ENCODE measurements around the gene HELZ2.
A peak's percentile ranks its signal among the peaks of the same experiment; 100 is the strongest.

Gene HELZ2

GRCh38 chr20:63548542-63548941 lies 25.5 kb downstream of the HELZ2 start:
- no peak for DNase-seq

DNA sequence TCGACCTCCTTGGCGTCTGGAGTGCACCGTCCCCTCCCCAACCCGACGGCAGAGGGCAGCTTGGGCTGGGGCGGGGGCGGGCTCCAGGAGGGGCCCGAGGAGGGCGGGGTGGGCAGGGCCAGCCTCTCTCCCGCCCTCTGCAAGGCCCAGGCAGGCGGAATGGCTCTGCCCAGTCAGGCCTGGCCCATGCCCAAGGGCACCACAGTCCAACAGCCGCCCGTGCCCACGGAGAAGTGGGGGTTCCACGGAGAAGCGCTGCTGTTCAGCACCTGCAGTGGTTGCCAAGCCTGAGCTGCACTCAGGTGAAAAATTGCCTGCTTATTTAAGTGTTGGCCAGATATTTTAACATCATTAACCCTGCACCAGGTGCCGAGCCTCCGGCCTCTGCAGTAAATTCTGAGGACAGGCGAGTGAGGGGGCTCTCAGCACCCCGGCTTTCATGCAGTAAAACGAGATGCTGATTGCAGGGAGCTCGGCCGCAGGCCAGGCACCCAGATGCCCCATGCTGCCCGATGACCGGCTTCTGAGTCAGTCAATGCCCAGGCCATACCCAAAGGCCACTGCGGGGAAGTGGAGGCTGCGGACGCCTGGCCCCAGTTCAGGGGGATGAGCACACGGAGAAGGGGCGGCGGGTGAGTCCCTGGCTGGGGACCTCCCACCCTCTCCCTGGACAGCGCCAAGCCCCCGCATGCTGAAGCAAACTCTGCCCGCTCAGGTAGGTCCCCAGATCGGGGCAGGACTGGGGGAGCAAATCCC lies 26.1 kb downstream of the HELZ2 start, which contains the start of gene SRMS:
SRMS (minus strand) TSS at position 25 of the 756 bp plus-strand sequence. CDS start 286 bp downstream, outside the sequence.
- no peak for DNase-seq

DNA sequence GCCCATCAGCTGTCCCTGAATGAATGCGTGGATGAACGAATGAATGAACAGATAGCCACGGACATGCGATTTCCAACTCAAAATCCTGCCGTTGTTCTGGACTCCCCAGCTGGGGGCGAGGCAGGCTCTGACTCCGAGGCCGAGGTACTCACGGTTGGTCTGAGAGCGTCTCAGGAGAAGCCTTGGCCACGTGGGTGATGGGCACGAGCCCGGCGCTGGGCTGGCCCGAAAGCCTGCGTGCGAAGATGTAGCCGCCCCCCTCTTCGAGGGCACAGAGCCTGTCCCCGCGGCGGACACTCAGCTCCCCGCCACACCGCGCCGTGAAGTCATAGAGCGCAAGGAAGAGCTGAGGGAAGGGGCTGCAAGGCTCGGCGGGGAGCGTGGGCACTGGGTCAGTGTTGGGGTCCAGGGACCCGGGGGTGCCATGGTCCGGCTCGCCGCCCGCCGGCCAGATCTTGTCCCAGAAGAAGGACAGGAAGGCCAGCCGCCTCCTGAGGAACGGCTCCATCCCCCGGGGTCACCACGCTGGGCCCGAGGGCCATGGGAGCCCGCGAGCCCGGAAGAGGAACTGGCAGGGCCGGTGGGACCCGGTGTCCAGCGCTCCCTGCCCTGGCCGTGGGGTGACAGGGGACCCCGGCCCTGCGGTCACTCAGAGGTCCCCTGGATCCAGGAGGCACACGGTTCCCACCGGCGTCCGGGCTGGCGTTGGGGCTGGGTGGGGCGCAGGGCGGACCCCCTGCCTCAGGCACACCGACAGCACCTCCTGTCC lies 26.9 kb downstream of the HELZ2 start:
- no peak for DNase-seq

GRCh38 chr20:63546256-63546955 lies 27.6 kb downstream of the HELZ2 start:
- no peak for DNase-seq

- DNase-seq = no peak
These were observed 28.2 kb downstream of the HELZ2 start for GRCh38 chr20:63545814-63546213.

- DNase-seq = no peak
These were observed 29.0 kb downstream of the HELZ2 start for GRCh38 chr20:63544958-63545516.

DNA sequence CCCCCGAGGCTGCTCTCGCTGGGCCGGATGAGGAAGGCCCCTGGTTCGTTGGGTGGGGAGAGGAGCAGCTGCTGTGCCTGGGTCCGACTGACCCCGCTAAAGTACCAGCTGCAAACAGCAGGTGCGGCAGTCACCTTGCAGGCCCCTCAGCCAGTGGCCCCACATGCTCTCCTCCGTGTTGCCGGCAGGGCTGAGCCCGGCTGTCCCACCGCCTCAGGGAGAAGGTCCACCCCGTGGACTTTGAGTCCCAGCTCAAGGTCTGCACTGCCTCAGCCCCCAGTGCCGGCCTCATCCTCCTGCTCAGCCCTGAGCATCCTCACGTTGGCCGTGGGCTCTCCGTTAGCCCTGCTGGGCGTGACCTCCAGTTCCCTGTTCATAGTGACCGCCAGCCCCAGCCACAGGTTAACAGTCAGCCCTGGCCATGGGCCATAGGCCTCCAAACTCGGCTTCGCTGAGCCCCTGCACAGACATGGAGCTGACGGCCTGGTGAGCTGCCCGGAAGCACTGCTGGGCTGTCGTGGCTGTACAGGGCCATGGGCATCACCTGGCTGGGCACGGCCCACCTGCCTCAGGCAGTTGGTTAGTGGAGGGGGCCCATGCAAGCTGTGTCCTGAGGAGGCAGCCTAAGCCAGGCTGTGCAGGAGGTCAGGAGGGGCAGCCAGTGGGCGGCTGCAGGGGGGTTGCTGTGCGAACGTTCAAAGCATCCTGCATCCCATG lies 29.6 kb downstream of the HELZ2 start:
- no peak for DNase-seq

DNA sequence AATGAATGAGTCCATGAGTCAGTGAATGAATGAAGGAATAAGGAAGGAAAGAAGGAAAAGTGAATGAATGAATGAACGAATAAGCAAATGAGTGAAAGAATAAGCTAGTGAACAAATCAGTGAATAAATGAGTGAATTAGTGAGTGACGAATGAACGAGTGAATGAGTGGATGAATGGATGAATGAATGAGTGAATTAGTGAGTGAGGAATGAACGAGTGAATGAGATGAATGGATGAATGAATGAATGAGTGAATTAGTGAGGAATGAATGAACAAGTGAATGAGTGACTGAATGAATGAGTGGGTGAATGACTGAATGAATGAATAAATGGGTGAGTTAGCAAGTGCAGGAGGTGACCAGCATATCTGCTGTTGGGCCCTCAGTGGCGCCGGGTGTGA lies 30.3 kb downstream of the HELZ2 start:
- DNase-seq = no peak

DNA sequence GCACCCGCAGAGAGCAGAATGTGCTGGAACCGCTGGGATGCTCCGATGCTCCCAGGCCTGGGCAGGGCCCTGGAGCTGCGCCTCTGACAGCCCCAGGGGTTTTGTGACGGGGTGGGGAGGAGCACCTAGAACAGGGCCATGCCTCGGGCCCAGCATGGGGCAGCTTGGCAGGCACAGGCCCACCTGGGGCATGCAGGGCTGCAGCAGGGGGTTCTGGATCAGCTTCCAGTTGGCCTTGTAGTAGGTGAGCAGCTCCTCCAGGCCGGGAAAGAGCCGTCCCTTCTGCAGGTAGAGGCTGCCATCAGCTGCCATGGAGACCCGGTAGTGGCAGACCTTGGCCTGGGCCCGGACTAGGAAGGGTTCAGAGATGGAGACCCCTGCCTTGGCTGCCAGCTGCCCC lies 30.9 kb downstream of the HELZ2 start:
- DNase-seq = no peak

DNA sequence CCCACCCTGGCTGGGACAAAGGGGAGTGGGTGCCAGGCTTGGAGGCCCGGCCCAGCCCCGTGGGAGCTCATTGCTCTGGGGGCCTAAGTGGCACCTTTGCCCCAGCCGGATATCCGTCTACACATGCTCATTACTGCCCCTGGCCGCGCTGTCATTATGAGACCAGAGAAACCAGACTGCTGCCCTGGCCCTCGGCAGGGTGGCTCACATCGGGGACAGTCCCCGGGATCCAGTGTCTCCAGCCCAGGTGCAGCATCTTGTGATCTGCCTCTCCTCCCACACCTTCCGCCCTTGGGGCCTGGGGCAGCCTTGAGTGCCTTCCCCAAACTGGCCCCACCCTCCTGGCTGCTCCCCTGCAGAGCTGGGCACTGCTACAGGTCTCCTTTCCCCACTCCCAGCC lies 31.3 kb downstream of the HELZ2 start:
- peak; percentile 46 for DNase-seq

DNA sequence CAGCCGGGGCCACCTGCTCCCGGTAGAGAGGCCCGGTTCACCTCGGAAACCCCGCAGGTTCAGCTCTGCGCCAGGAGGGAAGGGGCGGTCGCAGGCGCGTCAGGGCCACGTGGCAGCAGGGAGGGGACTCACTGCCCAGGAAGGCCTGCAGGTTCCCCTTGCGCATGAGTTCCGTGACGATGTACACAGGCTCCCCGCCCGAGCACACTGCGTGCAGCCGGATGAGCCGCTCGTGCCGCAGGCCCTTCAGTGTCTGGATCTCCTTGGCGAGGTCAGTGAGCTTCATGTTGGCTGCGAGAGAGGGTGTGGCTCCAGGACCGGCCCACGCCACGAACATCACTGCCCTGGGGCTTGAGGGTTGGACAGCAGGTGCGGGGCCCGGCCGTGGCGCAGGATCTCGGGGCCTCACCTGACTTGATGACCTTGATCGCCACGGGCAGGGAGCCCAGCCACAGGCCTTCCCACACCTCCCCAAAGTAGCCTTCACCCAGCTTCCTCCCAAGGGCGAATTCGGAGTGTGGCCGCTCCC lies 31.9 kb downstream of the HELZ2 start:
- DNase-seq = no peak

DNA sequence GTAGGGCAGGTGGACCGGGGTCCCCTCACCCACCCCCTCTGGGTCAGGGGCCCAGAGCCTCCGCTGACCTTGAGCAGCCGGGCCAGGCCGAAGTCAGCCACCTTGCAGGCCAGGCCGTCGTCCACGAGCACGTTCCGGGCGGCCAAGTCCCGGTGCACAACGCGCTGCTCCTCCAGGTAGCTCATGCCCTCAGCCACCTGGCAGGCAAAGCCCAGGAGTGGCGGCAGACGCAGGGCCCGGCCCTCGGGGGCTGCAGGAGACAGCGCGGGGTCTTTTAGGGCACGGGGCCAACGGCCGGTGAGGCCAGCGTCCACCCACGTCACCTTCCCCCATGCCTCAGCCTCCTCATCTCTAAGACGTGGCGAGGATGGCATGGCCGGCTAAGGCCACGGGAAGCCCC lies 32.7 kb downstream of the HELZ2 start:
- DNase-seq = no peak

DNA sequence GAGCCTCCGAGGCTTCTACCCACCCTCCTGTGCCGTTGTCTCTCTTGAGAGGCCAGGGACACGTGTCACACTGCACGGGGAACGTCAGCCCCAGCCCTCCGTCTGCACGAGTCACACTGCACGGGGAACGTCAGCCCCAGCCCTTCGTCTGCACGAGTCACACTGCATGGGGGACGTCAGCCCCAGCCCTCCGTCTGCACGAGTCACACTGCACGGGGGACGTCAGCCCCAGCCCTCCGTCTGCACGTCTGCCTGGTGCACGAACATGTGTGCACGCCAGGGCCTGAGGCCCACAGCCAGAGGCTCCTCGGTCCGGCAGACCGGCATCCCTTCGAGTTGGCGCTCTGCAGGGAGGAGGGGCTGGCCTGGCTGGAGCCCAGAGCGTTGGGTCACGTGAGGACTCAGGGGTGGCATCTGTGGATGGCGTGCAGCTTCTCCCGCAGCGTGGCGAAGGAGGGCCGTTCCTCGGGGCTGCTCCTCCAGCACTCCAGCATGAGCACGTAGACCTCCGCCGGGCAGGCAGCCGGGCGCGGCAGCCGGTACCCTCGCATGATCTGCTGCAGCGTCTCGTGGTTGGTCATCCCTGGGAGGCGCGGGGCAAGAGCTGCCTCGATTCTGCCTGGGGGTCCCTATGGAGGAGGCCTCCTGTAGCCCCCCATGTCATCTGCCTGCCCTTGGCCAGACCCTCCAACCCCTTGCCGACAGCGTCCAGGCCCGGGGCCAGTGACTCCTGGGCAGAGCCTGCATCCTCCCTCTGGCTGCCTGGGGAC lies 33.4 kb downstream of the HELZ2 start:
- DNase-seq = no peak

DNA sequence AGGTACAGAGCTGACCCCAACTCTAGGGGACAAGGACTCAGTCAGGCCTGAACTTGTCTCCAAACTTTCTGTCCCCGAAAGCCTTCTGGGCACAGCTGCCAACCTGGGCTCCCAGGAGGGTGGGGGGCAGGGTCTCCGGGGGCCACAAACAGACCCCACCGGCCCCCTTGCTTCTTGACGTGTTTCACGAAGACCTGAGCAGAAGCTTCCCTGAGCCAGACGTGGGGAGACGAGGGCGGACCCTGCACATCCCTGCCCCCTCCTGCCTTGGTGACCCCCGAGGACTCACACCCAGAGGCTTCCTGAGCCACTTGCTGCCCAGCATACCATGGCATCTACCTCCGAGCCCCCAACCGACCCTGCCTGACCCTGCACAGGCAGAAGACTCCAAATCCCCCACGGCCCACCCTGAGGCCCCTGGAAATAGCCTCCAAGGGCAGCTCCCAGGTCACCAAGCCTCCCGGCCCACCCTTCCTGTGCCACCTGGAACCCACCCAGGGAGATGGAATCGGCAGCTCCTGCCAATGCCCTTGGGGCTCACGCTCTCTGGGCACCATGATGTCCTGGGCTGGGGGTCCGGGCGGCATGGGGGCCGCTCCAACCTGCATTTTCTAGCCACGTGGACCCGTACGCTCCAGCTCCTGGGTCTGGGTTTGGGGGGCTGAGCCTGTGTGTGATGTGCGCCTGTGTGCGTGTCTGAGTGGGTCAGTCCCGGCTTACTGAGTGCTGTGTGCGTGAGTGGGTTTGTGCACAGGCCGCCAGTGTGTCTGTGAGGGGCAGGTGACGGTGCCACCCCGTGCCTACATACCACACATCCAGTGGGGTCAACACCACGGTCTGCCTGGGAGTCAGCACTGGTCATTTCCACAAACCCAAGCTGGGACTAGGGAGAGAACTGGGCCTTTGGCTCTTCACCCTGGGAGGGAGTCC lies 34.3 kb downstream of the HELZ2 start:
- DNase-seq = no peak

DNA sequence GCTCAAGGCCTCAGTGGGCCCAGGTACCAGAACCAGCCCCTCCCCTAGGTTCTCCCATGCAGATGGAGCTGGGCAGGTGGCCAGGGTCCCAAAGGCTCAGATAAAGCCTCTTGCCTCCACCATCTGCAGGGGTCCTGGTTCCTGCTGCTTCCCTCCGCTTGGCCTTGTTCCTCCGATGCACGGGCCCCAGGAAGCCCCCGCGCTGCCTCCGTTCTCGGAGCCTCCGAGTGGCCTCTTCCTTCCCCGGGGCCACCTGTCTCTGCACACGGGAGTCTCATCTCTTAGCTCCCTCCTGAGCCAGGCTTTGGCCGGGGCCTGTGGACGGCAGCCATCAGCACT lies 35.0 kb downstream of the HELZ2 start:
- DNase-seq = no peak

- DNase-seq = peak; percentile 59
These were observed 35.6 kb downstream of the HELZ2 start for GRCh38 chr20:63538204-63539091.

DNA sequence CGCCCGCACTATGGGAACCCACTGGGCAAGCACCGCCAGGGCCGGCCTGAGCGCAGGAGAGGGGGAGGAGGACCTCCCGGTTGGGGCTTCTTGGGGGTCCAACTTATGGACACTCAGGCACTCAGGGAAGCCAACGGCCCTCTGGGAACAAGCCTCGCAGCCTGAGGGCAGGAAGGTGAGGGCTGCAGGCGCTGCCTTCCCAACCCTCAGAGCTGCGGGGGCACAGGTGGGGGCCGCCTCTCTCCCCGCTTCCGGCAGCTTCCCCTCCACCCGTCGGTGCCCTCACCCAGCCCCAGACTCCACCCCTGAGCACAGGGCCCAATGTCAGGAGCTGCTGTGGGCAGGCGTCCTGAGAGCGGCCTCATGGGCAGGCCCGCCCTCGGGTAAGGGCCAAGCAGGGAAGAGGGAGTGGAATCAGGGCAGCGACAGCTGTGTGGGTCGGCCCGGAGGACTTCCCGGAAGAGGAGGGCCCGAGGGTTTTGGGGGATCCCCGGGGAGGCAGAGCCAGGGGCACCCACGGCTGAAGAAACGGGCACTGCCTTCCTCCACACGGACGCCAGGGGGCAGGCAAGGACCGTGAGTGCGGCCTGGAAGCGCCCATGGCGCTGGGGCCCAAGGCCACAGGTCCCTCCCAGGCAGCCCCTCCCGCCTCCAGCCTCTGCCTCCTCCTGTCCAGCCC lies 36.4 kb downstream of the HELZ2 start:
- DNase-seq = peak; percentile 97

GRCh38 chr20:63536997-63537524 lies 37.0 kb downstream of the HELZ2 start, which contains the start of gene PTK6:
Gene PTK6 (minus strand): TSS chr20:63537376. CDS start chr20:63537314, 62 bp downstream.
- peak; percentile 61 for DNase-seq
